GM23338 (cell line): ENCODE results near the gene CPLX4. TPM values are rescaled to one million over a fixed set of nuclear protein-coding genes. Genes with fewer than 3 reads are reported as not detected.
A peak's percentile ranks its signal among the peaks of the same experiment; 100 is the strongest.

Experiments
- ATAC-seq: fragments of 200-7000 bp; cut with Tn5 transposase; 3 replicates; pipeline ENCODE4 v1.9.1; 2020
- DNase-seq: peaks from one replicate; pipeline ENCODE4 v3.0.0-alpha.2; 2015; ENCODE audit warnings: low spot score
- H2AFZ ChIP-seq: fragments of 200-600 bp; sonication (generic); 2 replicates; pipeline ENCODE4 v1.8.0; 2016; ENCODE audit warnings: antibody characterized with exemption, mild to moderate bottlenecking, moderate library complexity
- H3F3A ChIP-seq: fragments of 200-600 bp; sonication (generic); replicated peaks from 2 replicates; pipeline ENCODE4 v1.8.0; 2017; ENCODE audit warnings: antibody characterized with exemption, mixed run types, low read depth
- H3K27ac ChIP-seq: fragments of 200-600 bp; sonication (generic); 2 replicates; pipeline ENCODE4 v1.6.1; 2016; ENCODE audit warnings: low read depth
- H3K27me3 ChIP-seq: fragments of 200-600 bp; sonication (generic); 2 replicates; pipeline ENCODE4 v1.8.0; 2016; ENCODE audit warnings: mild to moderate bottlenecking, mixed run types, moderate library complexity; ENCODE audit not compliant: insufficient read depth
- H3K36me3 ChIP-seq: fragments of 200-600 bp; sonication (generic); 2 replicates; pipeline ENCODE4 v1.8.0; 2016; ENCODE audit warnings: mild to moderate bottlenecking; ENCODE audit not compliant: insufficient read depth
- H3K4me1 ChIP-seq: fragments of 200-600 bp; sonication (generic); 2 replicates; pipeline ENCODE4 v1.8.0; 2016; ENCODE audit warnings: mild to moderate bottlenecking, moderate library complexity; ENCODE audit not compliant: insufficient read depth
- H3K4me2 ChIP-seq: fragments of 200-600 bp; sonication (generic); 2 replicates; pipeline ENCODE4 v1.7.1; 2017; ENCODE audit warnings: mixed run types
- H3K4me3 ChIP-seq: fragments of 200-600 bp; sonication (generic); 2 replicates; pipeline ENCODE4 v1.6.1; 2016; ENCODE audit warnings: mixed run types
- H3K79me2 ChIP-seq: fragments of 200-600 bp; sonication (generic); replicated peaks from 2 replicates; pipeline ENCODE4 v1.8.0; 2017; ENCODE audit warnings: mild to moderate bottlenecking; ENCODE audit not compliant: insufficient read depth
- H3K9me2 ChIP-seq: fragments of 200-600 bp; sonication (generic); 2 replicates; pipeline ENCODE4 v1.8.0; 2017; ENCODE audit not compliant: insufficient read depth
- H4K20me1 ChIP-seq: fragments of 200-600 bp; sonication (generic); replicated peaks from 2 replicates; pipeline ENCODE4 v1.8.0; 2017; ENCODE audit warnings: mild to moderate bottlenecking; ENCODE audit not compliant: insufficient read depth
- H3K27ac Mint-ChIP-seq: 2 replicates; pipeline ENCODE4 v1.8.0; 2020; ENCODE audit warnings: inconsistent platforms, mild to moderate bottlenecking, moderate library complexity, mixed read lengths
- H3K27me3 Mint-ChIP-seq: 3 replicates; pipeline ENCODE4 v1.8.0; 2022; ENCODE audit warnings: low read depth, mild to moderate bottlenecking, moderate library complexity, mixed read lengths, inconsistent platforms; ENCODE audit not compliant: insufficient read depth, poor library complexity
- H3K36me3 Mint-ChIP-seq: 3 replicates; pipeline ENCODE4 v1.8.0; 2021; ENCODE audit warnings: low read depth, mild to moderate bottlenecking, inconsistent platforms, moderate library complexity, mixed read lengths
- H3K4me1 Mint-ChIP-seq: 3 replicates; pipeline ENCODE4 v1.8.0; 2020; ENCODE audit warnings: mild to moderate bottlenecking, inconsistent platforms, mixed read lengths
- H3K4me3 Mint-ChIP-seq: 3 replicates; pipeline ENCODE4 v1.8.0; 2021; ENCODE audit warnings: moderate library complexity, mild to moderate bottlenecking, inconsistent platforms, mixed read lengths
- H3K9me3 Mint-ChIP-seq: 3 replicates; pipeline ENCODE4 v1.8.0; 2020; ENCODE audit warnings: moderate library complexity, mild to moderate bottlenecking, inconsistent platforms, mixed read lengths
- CREB1 ChIP-seq: fragments of 250-450 bp; sonication (Bioruptor Pico); IDR thresholded peaks from 2 replicates; pipeline ENCODE4 v1.5.0; 2020; ENCODE audit warnings: low read depth, mild to moderate bottlenecking, moderate library complexity
- EZH2 ChIP-seq: fragments of 200-600 bp; sonication (generic); IDR thresholded peaks from one replicate; pipeline ENCODE4 v1.8.0; 2017; ENCODE audit warnings: antibody characterized with exemption, mild to moderate bottlenecking, low read depth; ENCODE audit not compliant: unreplicated experiment
- JUNB ChIP-seq: IDR thresholded peaks from one replicate; pipeline ENCODE4 v1.6.1; 2016; ENCODE audit warnings: antibody characterized with exemption; ENCODE audit not compliant: unreplicated experiment
- NANOG ChIP-seq: IDR thresholded peaks from 2 replicates; pipeline ENCODE4 v1.6.1; 2016; ENCODE audit warnings: antibody characterized with exemption, borderline replicate concordance
- polyA plus RNA-seq: library from polyadenylated mRNA; unstranded; fragments of >200 nt; fragmentation: Nextera tagmentation; extraction: Ambion mirVana; gene quantifications from 2 replicates; pipeline ENCODE4 v1.2.1, GENCODE V29; 2016
- total RNA-seq: library from RNA; depleted of rRNA; stranded (reverse); fragments of >200 nt; shearing (Covaris generic); gene quantifications from 2 replicates; pipeline ENCODE4 v1.2.3, GENCODE V29; 2014
- TF ChIP-seq, protein P1 (sequence below), 2 experiments: fragments of 200-600 bp in 1 of 2; sonication (generic) in 1 of 2; conservative IDR thresholded peaks; 2 replicates each; pipeline versions ENCODE4 v1.5.1 to v1.6.1; 2016 to 2017; ENCODE audit warnings: antibody characterized with exemption in 2 of 2, low read depth in 2 of 2, mild to moderate bottlenecking in 2 of 2, moderate library complexity in 1 of 2
- TF ChIP-seq, protein P2 (sequence below): IDR thresholded peaks from 2 replicates; pipeline ENCODE4 v1.6.1; 2016; ENCODE audit warnings: antibody characterized with exemption
- TF ChIP-seq, protein P3 (sequence below): IDR thresholded peaks from one replicate; pipeline ENCODE4 v1.6.1; 2018; ENCODE audit warnings: antibody characterized with exemption; ENCODE audit not compliant: unreplicated experiment

Gene CPLX4
- total and polyA plus RNA-seq, 2 experiments from 2014 or later, result not detected

DNA sequence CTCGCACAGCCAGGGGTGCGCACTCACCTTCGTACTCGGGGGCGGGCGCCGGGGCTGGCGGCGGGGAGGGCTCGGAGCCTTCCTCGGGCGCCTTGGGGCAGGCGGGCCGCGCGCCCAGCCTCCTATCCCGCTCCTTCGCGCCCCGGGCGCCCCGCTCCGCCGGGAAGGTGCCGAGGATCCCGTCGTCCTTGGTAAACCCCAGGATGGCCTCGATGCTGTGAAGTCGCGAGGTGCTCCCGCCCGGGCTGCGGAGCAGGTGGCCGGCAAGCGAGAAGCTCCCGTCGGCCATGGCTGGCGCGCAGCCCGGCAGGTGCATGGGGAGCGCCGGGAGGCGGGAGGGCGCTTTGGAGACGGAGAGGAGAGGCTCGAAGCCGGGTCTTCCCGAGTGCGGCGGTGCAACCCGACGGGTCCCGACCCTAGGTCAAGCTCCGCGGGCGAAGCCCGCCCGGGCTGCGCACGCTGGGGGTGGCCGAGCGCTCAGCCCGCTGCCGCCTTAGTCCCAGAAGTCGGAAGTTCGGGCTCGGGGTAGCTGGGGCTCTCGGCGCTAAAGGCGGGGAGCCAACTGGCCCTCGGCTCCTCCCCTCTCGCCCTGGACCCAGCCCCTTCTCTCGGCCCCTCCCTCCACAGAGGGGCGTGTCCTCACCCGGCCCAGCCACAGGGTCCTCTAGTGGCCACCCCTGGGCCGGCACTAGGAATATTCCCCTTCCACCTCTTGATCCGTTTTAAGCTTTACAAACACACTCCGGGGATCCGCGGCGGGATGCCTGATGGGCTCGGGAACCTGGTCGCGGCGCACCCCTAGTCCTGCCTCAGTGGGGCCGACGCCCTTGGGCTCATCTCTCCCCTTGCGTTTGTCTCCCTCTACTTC is 45.3 kb downstream of the CPLX4 start, which contains the start of gene RAX (continued):
- TF ChIP-seq, protein P1, sequence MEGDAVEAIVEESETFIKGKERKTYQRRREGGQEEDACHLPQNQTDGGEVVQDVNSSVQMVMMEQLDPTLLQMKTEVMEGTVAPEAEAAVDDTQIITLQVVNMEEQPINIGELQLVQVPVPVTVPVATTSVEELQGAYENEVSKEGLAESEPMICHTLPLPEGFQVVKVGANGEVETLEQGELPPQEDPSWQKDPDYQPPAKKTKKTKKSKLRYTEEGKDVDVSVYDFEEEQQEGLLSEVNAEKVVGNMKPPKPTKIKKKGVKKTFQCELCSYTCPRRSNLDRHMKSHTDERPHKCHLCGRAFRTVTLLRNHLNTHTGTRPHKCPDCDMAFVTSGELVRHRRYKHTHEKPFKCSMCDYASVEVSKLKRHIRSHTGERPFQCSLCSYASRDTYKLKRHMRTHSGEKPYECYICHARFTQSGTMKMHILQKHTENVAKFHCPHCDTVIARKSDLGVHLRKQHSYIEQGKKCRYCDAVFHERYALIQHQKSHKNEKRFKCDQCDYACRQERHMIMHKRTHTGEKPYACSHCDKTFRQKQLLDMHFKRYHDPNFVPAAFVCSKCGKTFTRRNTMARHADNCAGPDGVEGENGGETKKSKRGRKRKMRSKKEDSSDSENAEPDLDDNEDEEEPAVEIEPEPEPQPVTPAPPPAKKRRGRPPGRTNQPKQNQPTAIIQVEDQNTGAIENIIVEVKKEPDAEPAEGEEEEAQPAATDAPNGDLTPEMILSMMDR (conservative IDR thresholded peaks at IDR 0.05; ENCODE audit: low read depth in 2 of 2), result peak; percentile 54 to 56
- TF ChIP-seq, protein P2, sequence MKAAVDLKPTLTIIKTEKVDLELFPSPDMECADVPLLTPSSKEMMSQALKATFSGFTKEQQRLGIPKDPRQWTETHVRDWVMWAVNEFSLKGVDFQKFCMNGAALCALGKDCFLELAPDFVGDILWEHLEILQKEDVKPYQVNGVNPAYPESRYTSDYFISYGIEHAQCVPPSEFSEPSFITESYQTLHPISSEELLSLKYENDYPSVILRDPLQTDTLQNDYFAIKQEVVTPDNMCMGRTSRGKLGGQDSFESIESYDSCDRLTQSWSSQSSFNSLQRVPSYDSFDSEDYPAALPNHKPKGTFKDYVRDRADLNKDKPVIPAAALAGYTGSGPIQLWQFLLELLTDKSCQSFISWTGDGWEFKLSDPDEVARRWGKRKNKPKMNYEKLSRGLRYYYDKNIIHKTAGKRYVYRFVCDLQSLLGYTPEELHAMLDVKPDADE, result no peak
- no peak for TF ChIP-seq CREB1 (CRISPR knock-in tag)

DNA sequence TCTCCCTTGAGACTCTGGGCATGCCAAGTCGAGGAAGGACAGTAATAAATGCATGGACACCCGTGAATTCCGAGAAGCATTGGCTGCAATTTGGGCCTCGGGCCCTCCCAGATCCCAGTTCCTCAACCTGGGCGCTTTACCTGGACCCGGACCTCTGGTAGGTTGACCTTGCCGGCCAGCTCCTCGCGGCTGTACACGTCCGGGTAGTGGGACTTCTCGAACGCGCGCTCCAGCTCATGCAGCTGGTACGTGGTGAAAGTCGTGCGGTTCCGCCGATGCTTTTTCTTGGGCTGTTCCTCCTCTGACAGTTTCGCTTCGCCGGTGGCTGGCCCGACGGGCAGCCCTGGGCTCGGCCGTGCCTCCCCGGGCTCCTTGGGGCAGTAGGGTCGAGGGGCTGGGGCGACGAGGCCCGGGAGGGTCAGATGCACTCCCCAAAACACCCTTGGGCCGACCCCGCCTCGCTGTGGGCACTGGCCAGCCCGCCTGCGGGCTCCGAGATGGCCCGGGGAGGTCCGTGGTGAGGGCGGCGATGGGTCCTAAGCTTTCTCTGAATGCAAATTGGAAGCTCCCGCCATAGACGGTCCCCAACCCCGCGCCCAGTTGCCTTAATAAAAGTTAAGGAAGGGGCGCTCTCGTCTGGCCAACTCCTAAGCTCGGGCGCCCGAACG is 46.1 kb downstream of the CPLX4 start:
- TF ChIP-seq JUNB (no peak), NANOG (no peak), EZH2 (peak; percentile 79)
- peak overlapping the region; percentile 46; the same call in 2 of the 3 replicates for H3K4me3 Mint-ChIP-seq
- Histone ChIP-seq H3K4me3 (peak overlapping the region; percentile 88), H3K79me2 (no peaks in the 10 kb centered on the region), H3K9me2 (no peaks in the 10 kb centered on the region), H2AFZ (peak overlapping the region; percentile 99), H3K4me2 (peak overlapping the region; percentile 98), H4K20me1 (peaks cover 25% of the 10 kb centered on the region; the same call in 1 of the 2 replicates), H3K27me3 (peaks cover 99% of the 10 kb centered on the region), H3K36me3 (no peaks in the 10 kb centered on the region), H3K27ac (no peak overlapping the region), H3F3A (peaks cover 25% of the 10 kb centered on the region), H3K4me1 (peaks cover 66% of the 10 kb centered on the region)
- peak; percentile 63 for DNase-seq
- H3K27ac Mint-ChIP-seq, result no peak overlapping the region
- peaks cover 3% of the 10 kb centered on the region; the same call in 2 of the 3 replicates for H3K9me3 Mint-ChIP-seq
- peak; percentile 1; the same call in 2 of the 3 replicates for ATAC-seq
- no peaks in the 10 kb centered on the region for H3K36me3 Mint-ChIP-seq
- peaks cover 90% of the 10 kb centered on the region for H3K27me3 Mint-ChIP-seq
- H3K4me1 Mint-ChIP-seq, result peaks cover 54% of the 10 kb centered on the region

DNA sequence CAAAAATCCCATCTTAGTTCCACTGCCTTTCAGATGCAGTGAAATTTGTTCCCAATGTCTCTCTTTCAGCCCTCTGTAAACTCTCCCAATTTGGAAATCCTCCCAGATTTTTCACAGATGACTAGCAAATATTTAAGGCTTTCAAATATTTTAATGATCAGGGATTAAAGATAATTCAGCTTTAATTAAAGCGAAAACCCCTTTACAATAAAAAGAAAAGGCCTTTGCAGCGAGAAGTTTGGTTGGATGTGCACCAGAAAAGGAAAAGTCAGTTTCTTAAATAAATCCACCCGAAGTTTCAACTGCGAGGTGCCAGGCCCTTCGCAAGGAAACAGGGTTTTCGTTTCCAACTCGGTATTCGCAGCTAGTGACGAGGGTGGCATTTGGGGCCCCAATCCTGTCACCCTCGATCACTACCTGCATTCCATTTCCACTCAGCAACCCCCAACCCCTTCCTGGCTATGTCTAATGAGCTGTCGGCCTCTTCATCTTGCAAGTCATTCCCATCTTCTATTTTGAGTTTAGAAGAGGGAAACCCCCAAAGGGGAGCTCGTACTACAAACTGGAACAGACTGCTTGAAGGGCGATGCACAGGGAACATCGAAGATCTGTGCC is 46.7 kb downstream of the CPLX4 start:
- Histone ChIP-seq H2AFZ (peak overlapping the region; percentile 99; the same call in 1 of the 2 replicates), H3K4me3 (peak overlapping the region; percentile 88), H3K9me2 (no peaks in the 10 kb centered on the region), H3K79me2 (no peaks in the 10 kb centered on the region), H3F3A (peaks cover 25% of the 10 kb centered on the region), H3K36me3 (no peaks in the 10 kb centered on the region), H4K20me1 (peaks cover 27% of the 10 kb centered on the region), H3K27ac (no peak overlapping the region), H3K4me2 (peak overlapping the region; percentile 98), H3K27me3 (peaks cover 99% of the 10 kb centered on the region), H3K4me1 (peaks cover 72% of the 10 kb centered on the region)
- ATAC-seq (no peak), DNase-seq (peak; percentile 37)
- Mint-ChIP-seq H3K9me3 (peaks cover 3% of the 10 kb centered on the region; the same call in 2 of the 3 replicates), H3K27me3 (peaks cover 90% of the 10 kb centered on the region), H3K4me1 (peaks cover 55% of the 10 kb centered on the region), H3K27ac (no peak overlapping the region), H3K4me3 (peak overlapping the region; percentile 46; the same call in 2 of the 3 replicates), H3K36me3 (no peaks in the 10 kb centered on the region; the same call in 2 of the 3 replicates)
- TF ChIP-seq JUNB (no peak), EZH2 (peak; percentile 70)
- TF ChIP-seq, protein P3, sequence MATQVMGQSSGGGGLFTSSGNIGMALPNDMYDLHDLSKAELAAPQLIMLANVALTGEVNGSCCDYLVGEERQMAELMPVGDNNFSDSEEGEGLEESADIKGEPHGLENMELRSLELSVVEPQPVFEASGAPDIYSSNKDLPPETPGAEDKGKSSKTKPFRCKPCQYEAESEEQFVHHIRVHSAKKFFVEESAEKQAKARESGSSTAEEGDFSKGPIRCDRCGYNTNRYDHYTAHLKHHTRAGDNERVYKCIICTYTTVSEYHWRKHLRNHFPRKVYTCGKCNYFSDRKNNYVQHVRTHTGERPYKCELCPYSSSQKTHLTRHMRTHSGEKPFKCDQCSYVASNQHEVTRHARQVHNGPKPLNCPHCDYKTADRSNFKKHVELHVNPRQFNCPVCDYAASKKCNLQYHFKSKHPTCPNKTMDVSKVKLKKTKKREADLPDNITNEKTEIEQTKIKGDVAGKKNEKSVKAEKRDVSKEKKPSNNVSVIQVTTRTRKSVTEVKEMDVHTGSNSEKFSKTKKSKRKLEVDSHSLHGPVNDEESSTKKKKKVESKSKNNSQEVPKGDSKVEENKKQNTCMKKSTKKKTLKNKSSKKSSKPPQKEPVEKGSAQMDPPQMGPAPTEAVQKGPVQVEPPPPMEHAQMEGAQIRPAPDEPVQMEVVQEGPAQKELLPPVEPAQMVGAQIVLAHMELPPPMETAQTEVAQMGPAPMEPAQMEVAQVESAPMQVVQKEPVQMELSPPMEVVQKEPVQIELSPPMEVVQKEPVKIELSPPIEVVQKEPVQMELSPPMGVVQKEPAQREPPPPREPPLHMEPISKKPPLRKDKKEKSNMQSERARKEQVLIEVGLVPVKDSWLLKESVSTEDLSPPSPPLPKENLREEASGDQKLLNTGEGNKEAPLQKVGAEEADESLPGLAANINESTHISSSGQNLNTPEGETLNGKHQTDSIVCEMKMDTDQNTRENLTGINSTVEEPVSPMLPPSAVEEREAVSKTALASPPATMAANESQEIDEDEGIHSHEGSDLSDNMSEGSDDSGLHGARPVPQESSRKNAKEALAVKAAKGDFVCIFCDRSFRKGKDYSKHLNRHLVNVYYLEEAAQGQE, result no peak
